ENCODE results near the gene HOXC12.

- TF ChIP-seq CTCF (IDR thresholded peaks at IDR 0.05) (no peak), POLR2A (IDR thresholded peaks at IDR 0.05) (no peak)
Measured at GRCh38 chr12:53966385-53967133, 11.9 kb downstream of the HOXC12 start.
